ENCODE results near the gene COL23A1.

Gene COL23A1
- total RNA-seq = 0 to 0.20 reads per million in 2 donors

DNA sequence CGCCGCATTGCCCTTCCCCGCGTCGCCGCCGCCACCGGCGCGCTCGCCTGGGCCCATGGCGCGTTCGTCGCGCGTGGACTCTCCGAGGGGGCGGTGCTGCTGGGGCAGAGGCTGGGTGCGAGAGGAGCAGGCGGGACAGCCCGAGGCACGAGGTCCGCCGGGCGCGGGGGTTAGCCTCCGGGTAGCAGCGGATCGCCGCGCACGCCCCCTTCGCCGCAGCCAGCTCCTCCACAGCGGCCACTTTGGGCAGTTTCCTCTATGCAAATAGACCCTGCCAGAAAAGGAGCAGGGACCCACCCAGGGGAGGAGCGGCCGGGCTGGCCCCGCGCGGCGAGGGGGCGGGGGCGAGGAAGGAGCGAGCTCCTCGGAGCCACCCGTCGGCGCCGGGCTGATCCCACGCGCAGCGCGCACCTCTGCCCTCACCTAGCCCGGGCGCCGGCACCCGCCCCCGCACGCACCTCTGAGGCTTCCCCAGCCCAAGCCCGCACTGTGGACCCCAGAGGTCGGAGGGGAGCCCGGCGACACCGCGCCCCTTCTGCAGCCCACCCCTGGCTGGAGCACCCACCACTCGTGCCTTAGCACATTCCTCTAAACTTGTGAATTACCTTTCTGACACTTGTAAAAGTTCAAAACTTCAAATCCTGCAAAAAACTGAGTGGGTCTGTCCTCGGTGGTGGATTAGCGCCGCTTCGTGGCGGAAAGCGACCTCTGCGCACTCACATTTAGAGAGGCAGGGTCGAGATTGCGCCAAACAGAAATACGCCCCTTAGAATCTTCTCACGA is at the start of gene COL23A1:
COL23A1 (minus strand) TSS at position 253 of the 783 bp plus-strand sequence.
- DNase-seq = peak in 2 of 5 experiments; percentile 13 to 38

DNA sequence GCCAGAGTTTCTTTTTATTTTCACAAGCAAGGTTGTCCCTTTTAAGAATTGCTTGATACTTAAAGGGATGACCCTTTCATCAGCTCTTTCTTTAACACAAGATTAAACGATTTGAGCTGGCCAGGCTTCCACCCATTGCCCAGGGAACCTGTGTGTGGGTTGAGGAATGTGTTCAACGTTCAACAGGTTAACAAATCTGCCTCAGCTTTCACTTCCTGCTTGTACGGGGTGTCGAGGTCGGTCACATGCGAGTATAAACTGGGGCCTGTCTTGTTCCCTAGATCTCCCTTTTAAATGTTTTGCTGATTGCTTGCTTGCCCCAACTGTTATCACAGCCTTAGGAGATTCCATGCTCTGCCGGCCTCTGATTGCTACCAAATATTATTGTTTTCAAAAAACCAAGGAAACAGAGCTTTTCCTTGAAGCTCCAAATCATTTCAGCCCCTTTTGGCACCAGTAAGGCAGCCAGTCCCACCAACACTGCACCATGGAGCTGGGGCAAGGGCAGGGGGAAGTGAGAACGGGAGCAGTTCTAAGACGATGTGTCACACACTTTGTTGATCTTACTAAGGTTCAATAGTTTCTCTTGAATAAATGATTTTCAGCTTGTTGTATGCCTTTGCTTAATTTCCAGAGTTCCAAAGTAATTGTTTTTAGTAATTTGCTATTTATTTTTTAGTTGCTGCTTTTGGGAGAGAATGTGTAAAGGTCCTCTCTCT is 47.3 kb upstream of the COL23A1 start:
- no peak for DNase-seq

DNA sequence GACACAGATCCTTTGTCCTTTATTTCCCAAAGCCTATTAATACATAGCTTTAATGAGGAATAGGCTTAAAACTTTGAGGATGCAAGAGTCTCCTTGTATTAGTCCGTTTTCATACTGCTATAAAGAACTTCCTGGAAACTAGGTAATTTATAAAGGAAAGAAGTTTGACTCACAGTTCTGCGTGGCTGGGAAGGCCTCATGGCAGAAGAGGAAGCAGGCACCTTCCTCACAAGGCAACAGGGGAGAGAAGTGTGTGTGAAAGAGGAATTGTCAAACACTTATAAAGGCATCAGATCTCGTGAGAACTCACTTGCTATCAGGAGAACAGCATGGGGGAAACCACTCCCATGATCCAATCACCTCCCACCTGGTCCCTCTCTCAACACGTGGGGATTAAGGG is 42.1 kb upstream of the COL23A1 start:
- no peak for DNase-seq

DNA sequence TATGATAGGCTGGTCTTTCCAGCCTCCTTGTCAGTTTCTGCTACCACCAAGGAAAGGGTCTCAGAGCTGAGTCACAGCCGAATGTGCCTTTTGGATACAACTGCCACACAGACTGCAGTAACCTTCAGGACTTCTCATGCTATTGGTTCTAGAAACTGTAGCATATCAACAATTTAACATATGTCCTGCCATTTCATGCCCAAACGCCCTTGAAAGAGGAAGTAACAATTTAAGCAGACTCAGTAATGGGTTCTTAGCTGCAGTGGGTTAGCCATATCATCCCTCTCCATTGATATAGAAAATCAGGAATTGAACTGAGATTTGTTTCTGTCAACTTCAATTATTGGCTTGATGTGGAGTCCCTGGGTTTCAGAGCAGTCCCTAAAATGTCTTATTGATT is 40.8 kb upstream of the COL23A1 start:
- DNase-seq = no peak

DNA sequence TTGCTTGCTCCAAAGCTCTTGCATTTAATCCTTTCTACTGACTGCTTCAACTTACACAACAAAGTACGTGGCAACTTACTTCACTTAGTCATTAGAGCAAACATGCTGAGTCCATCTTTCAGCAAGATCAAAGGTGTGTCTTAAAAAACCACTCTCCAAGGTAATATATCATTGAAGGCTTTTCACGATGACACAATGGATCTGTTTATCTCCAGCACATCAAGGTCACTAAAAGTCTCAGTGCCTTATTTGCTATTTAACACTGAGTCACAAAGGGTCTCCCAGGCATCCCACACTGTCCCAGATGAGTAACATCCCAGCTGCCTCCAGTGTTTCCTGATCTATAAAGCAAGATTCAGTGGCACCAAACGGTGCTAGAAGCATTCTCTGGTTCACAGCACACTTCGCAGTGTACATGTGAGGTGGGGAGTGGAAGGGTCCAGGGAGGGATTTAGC is 40.3 kb upstream of the COL23A1 start:
- no peak for DNase-seq

DNA sequence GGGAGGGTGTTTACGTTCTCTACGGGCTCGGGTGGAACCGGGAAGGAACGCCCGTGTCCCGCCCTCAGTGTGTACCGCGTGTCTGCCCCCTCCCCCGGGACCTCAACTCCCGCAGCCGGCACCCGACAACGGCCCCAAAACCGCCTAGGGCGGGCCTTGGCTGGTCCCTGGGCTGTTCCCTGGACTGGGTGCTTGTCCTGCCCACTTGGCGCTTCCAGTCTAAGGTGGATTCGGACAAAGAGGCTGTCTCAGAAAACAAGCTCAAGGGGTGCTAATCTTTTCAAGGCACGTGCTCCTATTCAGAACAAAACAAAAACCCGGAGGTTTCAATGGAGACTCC is 37.0 kb upstream of the COL23A1 start:
- no peak for DNase-seq

DNA sequence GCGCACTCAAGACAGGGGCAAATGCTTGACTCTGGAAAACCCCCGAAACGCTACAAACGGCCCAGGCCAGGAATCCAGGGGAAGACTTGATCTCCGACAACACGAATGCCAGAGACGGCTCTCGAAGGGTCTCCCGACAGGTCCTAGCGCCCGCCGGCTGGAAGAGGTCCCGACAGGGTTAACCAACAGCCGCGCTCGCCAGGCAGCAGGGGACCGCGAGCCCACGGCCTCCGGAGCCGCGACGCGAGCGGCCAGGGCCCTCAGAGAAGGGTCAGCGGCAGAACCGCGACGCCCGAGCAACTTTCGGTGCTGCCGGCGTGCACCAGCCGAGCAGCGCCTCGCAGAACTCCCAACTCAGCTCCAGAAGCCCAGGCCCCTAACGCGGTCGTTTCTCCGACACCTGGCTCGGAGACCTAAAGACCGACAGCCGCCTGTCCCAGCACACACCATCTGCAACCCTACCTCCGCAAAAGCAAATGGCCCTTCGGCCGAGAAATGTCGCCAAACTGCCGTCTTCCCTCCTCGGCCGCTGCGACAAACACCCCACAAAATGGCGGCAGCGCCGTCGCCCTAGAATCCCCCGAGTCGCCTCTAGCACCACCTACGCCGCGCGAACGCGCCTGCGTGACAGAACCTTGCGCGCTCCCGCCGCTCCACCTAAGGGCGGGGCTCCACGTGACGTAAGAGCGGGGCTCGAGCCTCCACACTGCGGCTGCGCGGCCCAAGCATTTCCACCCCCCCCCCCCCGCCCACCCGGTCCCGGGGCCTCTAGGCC is 36.5 kb upstream of the COL23A1 start, which contains the start of gene CLK4:
CLK4 (minus strand) TSS at position 567 of the 775 bp plus-strand sequence. CDS start 3,634 bp downstream, outside the sequence.
- peak; percentile 93 to 96 (median 94) for DNase-seq

DNA sequence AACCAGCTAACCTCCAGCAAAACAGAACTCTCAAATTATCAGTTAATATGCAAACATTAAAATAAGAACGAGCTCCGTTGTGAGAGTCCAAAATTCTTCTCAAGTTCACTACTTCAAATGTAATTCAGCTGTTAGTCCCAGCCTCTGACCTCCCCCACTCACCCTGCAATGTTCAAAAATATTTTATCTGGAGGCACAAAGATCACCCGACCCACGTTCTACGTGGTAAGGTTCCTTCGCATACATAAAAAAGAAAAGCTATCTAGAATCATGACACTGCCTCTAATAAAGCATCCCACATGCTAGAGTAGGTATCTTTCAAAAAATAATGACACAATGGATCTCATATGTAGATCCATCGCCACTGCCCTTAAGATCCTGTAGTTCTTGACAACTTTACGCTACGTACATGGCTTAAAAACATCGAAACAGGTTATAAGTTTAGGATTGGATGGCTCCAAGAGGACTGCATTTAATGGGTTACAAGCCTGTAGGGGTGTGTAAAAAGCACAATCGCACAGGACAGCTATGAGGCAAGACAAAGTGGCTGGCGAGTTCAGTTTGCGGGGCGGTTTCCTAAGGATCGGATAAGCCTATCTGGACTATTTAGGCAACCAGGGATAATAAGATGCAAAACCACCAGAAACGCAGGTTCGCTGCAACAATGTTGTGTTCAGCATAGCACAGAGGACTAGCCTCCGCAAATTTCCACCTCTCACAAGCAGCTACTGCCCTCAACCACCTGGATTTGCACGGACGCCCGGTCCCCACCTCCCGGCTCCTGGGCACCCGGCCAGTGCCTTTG is 35.7 kb upstream of the COL23A1 start:
- peak in 1 of 5 experiments; percentile 61 for DNase-seq

DNA sequence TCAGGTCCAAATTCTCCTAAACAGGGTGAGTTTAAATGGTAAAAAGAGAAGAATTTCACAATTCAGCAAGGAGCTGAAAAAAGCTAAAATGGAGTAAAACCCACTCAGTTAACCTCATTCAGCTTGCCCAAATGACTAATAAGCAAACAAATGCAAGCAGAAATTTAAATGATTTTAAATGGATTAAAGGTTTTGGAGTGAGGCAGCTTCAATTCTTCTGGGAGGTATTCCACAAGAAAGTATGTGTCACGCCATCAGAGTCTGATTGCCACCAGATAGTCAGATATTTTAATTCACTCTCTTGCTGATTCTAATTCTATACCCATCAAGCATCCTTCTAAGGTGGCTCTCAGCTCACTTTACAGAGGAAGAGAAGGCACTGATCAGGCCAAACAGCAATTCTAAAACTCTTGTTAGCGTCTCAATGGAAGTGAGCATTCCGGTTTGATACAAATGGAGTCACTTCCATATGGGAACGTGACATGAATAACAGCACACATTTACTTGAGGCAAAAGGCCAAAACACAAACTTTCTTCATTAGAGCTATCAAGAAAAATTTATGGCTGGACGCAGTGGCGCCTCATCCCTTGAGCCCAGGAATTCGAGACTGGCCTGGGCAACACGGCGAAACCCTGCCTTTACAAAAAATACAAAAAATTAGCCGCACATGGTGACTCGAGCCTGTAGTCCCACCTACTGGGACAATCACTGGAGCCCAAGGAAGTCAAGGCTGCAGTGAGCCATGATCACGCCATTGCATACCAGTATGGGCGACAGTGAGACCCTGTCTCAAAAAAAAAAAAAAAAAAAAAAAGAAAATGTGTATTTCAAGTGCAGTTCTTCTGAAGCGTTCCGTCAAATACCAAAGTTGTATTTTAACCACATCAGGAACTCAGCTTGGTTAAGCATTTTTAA is 34.7 kb upstream of the COL23A1 start:
- peak in 1 of 5 experiments; percentile 22 for DNase-seq

DNA sequence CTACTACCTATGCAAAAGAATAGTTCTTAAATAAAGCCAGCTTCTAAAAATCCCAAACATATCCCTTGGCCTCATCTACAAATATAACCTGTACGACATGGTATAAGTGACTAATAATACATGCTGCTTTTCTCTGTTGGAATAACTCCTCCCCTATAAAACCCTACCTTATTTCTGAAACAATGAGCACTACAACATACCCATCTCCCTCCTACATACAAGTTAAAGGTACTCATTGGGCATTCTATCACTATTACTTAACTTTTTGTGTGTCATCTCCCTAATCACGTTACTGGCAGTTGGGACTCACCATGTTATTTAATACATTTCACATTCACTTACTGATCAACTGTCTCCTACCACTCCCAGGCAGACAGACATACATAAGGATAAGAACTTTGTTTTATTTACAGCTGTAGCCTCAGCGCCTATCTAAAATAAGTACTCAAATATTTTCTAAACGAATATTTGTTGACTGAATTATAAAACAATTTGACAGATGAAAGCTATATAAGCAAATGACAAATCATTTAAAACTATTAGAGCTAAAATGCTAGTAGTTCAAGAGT is 32.6 kb upstream of the COL23A1 start:
- DNase-seq = no peak

DNA sequence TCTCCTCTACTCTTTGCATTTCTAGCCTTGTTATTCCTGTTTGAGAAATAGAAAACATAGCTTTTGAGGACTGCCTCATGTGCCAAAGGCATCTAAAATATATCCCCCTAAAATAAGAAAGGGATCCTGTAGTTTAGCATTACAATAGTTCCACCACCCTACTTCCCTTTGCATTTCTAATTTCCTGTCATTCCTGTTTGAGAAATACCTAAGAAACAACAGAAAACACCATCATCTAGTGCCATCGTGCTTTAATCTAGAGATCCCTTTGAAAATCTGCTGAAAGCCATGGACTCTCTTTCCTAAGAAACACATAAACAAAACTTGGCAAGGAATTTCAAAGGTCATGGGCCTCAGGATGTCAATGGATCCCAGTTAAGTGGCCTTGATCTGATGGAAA is 29.2 kb upstream of the COL23A1 start:
- DNase-seq = no peak

DNA sequence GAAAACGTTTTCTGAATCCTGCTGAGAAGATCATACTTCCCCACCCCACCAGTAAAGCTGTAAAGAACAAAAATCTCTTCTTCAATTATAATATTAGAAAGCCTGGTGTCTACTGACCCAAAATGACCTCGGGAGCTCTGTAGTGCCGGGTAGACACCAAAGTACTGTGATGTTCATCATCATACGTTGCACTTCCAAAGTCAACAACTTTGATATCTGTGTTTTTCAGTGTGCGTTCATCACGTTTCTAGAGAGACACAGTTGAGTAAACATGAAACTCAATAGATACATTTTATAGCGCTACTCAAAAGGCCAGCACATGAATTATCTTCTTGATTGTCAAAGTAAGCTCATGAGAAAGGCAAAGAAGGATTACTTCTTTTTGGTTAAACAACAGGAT is 22.1 kb upstream of the COL23A1 start:
- DNase-seq = no peak

DNA sequence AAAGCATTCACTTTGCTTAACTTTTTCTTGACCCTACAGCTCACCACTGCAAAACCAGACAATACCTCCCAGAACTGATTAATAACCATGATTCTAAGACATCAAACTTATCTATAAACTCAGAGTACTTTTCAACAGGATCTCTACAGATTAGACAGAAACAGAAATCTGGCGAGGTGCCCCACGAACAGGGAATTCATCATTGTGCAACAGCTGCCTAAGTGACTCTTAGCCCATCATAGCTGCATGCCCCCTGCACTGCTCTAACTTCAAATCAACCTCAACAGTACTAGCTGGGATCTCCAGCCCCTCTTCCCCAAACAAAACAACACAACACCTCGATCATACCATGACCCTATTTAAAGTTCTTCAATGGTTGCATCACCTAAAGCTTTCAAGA is 16.1 kb upstream of the COL23A1 start:
- no peak for DNase-seq

DNA sequence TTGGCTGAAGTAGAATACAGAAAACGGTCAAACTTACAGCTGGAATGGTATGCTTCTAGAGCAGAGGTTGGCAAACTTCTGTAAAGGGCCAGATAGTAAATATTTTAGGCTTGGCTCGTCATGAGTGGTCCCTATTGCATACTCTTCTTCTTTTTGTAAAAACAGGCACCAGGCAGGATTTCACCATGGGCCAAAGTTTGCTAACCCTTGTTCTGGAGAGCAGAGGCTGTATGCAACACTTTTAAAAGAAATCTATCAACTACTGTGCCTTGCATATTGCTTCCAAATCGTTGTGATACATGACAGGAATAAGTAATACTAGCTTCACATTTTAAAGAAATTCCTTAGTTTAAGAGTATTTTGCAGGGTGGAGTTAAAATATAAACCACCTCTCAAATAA is 15.6 kb upstream of the COL23A1 start:
- no peak for DNase-seq

DNA sequence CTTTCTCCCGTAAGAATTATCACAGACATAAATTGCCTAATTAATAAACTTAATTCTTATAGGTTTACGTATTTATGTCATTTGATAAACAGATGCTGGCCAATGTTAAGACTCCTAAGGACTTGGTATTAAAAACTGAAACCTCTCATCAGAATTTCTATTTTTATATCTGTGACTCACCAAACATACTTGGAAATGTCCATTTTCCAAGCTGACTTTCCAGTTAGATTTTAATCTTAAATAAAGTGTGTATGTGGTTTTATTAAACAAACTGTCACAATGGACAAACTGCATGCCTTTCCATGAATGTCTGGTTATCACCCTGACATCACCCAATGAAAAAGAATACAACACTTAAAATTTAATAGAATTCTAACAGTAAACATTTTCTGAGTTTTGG is 12.6 kb upstream of the COL23A1 start:
- no peak for DNase-seq

DNA sequence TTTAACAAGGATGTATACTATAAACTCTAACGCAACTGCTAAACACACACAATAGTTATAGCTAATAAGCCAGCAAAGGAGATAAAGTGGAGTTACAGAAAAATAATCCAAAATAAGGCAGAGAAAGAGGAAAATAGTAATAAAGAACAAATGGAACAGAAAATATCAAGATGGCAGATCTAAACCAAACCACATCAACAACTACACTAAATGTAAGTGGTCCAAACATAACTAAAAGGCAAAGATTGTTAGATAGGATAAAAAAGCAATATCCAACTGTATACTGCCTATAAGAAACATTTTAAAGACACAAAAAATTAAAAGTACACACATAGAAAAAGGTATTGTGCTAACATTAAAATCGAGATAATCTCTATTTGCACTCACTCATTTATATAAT is 5.6 kb upstream of the COL23A1 start:
- no peak for DNase-seq

DNA sequence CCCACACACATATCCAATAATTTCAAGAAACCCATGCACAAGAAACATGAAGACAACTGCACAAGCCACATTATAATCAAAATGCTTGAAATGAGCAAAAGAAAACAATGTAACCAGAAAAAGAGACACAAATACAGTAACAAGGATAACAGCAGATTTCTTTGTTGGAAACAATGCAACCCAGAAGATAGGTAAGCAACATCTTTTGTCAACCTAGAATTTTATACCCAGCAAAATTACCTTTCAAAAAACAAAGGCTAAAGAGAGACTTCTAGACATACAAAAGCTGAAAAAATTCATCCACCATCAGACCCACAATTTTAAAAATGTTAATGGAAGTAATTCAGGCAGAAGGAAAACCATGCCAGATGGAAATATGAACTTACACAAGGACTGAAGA is 5.0 kb upstream of the COL23A1 start:
- DNase-seq = no peak

DNA sequence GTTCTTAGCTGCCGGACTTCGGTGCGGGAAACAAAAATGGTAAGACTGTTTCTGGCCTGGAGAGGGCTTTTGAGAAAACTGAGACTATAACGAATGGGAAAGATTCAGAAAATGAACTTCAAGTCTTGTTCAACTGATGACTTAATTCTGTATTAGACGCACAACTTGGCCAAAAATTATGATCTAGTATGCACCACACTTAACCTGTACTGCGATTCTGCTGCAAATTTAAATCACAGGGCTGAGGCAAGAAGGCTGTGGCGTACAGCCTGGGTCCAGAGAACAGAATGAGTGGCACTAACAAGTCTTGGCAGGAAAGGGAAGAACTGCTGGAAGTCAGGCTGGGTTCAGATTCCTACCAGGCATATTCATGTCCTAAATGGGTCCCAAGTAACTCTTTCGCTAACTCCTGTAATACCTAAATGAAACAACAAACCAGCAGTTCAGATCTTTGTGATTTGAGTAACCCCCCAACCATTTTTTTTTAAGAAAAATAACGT is 781 bp upstream of the COL23A1 start:
- DNase-seq = no peak

DNA sequence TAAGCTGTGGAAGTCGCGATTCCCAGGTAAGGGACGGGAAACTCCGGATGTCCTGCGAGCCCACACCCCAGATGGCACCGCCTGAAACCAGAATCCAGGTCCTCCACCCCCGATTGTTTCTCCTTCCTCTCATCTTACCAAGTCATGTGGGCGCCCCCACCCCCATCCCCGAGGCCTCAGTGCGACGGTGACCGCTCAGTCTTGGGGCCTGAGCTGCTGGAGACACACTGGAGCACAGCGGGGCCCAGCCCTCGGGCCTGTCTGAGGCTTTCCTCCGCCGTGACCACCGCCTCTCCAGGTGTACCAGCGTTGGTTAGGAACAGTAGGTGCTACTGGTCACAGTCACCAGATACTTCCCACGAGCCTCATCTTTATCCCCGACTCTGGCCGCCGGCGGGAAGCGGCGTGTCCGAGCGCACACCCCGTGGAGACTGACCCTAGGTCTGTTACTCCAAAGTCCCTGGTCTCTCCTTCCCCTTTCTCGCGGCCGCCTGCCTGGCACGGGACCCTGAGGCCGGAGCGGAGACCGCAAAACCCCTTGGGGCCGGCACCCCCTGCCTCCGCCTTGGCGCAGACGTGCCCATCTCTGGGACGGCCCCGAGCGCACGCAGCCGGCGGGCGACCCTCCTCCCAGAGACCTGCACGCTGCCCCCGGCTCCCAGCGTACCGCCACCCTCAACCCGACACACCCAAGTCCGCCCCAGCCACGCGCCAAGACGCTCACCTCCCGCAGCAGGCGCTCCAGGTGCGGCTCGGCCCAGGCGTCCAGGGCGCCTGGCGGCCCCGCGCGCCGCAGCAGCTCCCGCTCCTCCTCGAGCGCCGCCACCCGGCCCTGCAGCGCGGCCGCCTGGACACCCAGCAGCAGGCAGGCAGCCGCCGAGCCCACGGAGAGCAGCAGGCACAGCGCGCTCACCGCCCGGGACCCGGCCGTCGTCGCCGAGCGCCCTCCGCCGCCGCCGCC is 733 bp downstream of the COL23A1 start:
- peak in 1 of 5 experiments; percentile 13 for DNase-seq
